ENCODE results near the gene SRRM3.

DNA sequence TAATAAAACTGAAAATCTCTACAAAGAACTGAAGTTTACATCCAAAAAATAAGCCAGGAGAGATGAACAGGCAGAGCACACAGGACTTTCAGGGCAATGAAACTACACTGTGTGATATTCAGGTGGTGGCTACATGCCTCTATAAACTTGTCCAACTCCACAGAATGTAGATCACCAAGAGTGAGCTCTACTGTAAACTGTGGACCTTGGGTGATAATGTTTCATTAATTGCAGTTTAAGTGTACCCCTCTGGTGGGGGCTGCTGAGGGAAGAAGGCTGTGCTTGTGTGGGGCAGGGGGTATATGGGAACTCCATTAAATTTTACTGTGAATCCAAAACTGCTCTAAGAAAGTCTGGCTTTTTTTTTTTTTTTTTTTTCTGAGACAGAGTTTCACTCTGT, 134.4 kb downstream of the SRRM3 start:
- TF ChIP-seq TCF7 (IDR thresholded peaks at IDR 0.05; ENCODE audit: borderline replicate concordance) (no peak), ZBTB1 (CRISPR knock-in tag; IDR thresholded peaks at IDR 0.05; ENCODE audit: borderline replicate concordance, low read depth) (no peak), POLR2A (conservative IDR thresholded peaks at IDR 0.05) (no peak), MYBL2 (IDR thresholded peaks at IDR 0.05; ENCODE audit: low read depth) (no peak), MYBL2 (CRISPR knock-in tag; IDR thresholded peaks at IDR 0.05; ENCODE audit: borderline replicate concordance) (no peak), FOXJ3 (CRISPR knock-in tag; IDR thresholded peaks at IDR 0.05) (no peak), LEF1 (IDR thresholded peaks at IDR 0.05) (no peak), CHD1 (IDR thresholded peaks at IDR 0.05; ENCODE audit: low read length) (no peak), ZHX1 (conservative IDR thresholded peaks at IDR 0.05; ENCODE audit: low read length) (no peak), ZNF699 (CRISPR knock-in tag; IDR thresholded peaks at IDR 0.05; ENCODE audit: insufficient replicate concordance) (no peak)
- TF ChIP-seq, protein P1, sequence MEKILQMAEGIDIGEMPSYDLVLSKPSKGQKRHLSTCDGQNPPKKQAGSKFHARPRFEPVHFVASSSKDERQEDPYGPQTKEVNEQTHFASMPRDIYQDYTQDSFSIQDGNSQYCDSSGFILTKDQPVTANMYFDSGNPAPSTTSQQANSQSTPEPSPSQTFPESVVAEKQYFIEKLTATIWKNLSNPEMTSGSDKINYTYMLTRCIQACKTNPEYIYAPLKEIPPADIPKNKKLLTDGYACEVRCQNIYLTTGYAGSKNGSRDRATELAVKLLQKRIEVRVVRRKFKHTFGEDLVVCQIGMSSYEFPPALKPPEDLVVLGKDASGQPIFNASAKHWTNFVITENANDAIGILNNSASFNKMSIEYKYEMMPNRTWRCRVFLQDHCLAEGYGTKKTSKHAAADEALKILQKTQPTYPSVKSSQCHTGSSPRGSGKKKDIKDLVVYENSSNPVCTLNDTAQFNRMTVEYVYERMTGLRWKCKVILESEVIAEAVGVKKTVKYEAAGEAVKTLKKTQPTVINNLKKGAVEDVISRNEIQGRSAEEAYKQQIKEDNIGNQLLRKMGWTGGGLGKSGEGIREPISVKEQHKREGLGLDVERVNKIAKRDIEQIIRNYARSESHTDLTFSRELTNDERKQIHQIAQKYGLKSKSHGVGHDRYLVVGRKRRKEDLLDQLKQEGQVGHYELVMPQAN (IDR thresholded peaks at IDR 0.05; ENCODE audit: borderline replicate concordance): no peak

All from K562 (cell line).